HL-60 (cell line): ENCODE data around the gene NFATC1.
A peak's percentile ranks its signal among the peaks of the same experiment; 100 is the strongest.

Source experiments
- DNase-seq, 2 experiments: peaks; one replicate each; pipeline ENCODE4 v3.0.0-alpha.2; 2010 to 2020; ENCODE audit warnings: low read depth in 1 of 2, low spot score in 1 of 2
- H3K27ac ChIP-seq: fragments of 250-450 bp; sonication (Bioruptor Pico); replicated peaks from 2 replicates; pipeline ENCODE4 v1.5.1; 2020; ENCODE audit warnings: mild to moderate bottlenecking, moderate library complexity
- H3K27me3 ChIP-seq: fragments of 250-450 bp; sonication (Bioruptor Pico); 2 replicates; pipeline ENCODE4 v1.5.1; 2021; ENCODE audit warnings: mild to moderate bottlenecking, moderate library complexity; ENCODE audit not compliant: insufficient read depth, poor library complexity, severe bottlenecking
- H3K4me3 ChIP-seq: replicated peaks from 2 replicates; pipeline ENCODE4 v1.5.1; 2011; ENCODE audit warnings: mild to moderate bottlenecking, control low read depth, low read length; ENCODE audit not compliant: insufficient read depth
- CTCF ChIP-seq: IDR thresholded peaks from one replicate; pipeline ENCODE4 v1.5.1; 2011; ENCODE audit warnings: low read length, control low read depth, inconsistent platforms; ENCODE audit not compliant: insufficient read depth
- GABPA ChIP-seq: IDR thresholded peaks from 2 replicates; pipeline ENCODE4 v1.6.1; 2012; ENCODE audit warnings: low read depth
- POLR2AphosphoS5 ChIP-seq: IDR thresholded peaks from 2 replicates; pipeline ENCODE4 v1.6.1; 2012; ENCODE audit warnings: low read depth
- SPI1 ChIP-seq: IDR thresholded peaks from 2 replicates; pipeline ENCODE4 v1.6.1; 2012; ENCODE audit warnings: low read depth, mild to moderate bottlenecking, borderline replicate concordance
- TF ChIP-seq, protein P1 (sequence below): IDR thresholded peaks from 2 replicates; pipeline ENCODE4 v1.6.1; 2012; ENCODE audit warnings: low read depth; ENCODE audit not compliant: insufficient replicate concordance

The NFATC1 gene

DNA sequence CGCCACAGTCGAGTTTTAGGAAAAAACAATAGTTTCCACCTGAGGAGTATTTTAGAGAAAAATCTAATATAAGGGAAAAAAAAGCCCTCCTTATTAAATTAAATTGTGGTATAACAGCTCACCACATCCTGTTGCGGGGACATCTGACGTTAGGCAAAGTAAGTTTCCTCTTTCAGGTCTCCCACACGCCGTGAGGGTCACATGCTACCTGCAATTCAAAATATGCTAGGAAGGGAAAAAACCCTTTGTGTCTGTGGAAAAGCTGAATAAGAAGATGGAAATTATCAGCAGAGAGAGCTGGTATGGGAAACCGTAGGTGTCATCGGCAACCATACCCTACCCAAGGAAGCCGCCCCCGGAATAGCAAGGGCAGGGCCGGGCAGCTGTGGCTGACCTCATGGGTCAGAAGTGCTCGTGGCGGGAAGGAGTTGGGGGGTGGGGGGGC is 128.0 kb downstream of the NFATC1 start:
- no peaks in the 10 kb centered on the region for H3K27me3 ChIP-seq
- 0 out of 2 replicates have a peak, but pooled peaks have one; percentile 31 for TF ChIP-seq GABPA
- TF ChIP-seq POLR2AphosphoS5 = no peak; the same call in 1 of the 2 replicates
- H3K4me3 ChIP-seq = no peak overlapping the region
- peak overlapping the region; percentile 78 for H3K27ac ChIP-seq
- peak; percentile 80 to 88 for DNase-seq

- Histone ChIP-seq H3K4me3 (no peak overlapping the region), H3K27me3 (no peaks in the 10 kb centered on the region), H3K27ac (peak overlapping the region; percentile 78)
- TF ChIP-seq GABPA (no peak), CTCF (no peak), SPI1 (peak; percentile 31; the same call in 1 of the 2 replicates), POLR2AphosphoS5 (peak; percentile 55; the same call in 1 of the 2 replicates)
- TF ChIP-seq, protein P1, sequence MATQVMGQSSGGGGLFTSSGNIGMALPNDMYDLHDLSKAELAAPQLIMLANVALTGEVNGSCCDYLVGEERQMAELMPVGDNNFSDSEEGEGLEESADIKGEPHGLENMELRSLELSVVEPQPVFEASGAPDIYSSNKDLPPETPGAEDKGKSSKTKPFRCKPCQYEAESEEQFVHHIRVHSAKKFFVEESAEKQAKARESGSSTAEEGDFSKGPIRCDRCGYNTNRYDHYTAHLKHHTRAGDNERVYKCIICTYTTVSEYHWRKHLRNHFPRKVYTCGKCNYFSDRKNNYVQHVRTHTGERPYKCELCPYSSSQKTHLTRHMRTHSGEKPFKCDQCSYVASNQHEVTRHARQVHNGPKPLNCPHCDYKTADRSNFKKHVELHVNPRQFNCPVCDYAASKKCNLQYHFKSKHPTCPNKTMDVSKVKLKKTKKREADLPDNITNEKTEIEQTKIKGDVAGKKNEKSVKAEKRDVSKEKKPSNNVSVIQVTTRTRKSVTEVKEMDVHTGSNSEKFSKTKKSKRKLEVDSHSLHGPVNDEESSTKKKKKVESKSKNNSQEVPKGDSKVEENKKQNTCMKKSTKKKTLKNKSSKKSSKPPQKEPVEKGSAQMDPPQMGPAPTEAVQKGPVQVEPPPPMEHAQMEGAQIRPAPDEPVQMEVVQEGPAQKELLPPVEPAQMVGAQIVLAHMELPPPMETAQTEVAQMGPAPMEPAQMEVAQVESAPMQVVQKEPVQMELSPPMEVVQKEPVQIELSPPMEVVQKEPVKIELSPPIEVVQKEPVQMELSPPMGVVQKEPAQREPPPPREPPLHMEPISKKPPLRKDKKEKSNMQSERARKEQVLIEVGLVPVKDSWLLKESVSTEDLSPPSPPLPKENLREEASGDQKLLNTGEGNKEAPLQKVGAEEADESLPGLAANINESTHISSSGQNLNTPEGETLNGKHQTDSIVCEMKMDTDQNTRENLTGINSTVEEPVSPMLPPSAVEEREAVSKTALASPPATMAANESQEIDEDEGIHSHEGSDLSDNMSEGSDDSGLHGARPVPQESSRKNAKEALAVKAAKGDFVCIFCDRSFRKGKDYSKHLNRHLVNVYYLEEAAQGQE = no peak
- DNase-seq = peak; percentile 56 to 62
Measured at GRCh38 chr18:79524181-79525078, 128.7 kb downstream of the NFATC1 start.

- H3K27ac ChIP-seq = peak overlapping the region; percentile 21; the same call in 1 of the 2 replicates
- no peak overlapping the region for H3K4me3 ChIP-seq
- peak in 1 of 2 experiments; percentile 28 for DNase-seq
- H3K27me3 ChIP-seq = no peaks in the 10 kb centered on the region
- TF ChIP-seq SPI1 (no peak), GABPA (no peak), CTCF (no peak), POLR2AphosphoS5 (no peak)
- TF ChIP-seq, protein P1 = no peak
Measured at GRCh38 chr18:79525556-79526467, 130.1 kb downstream of the NFATC1 start.
